ENCODE results near the gene HMCN2.
"Not testable (repeated sequence)": the region's sequence is repeated elsewhere in the genome, so short reads cannot be mapped to it uniquely, and the experiment has no call there.

HMCN2 gene

GRCh38 chr9:130266236-130267098 is 907 bp downstream of the HMCN2 start:
- DNase-seq, result no peak

- DNase-seq, result no peak
Measured at GRCh38 chr9:130267930-130268329, 2.4 kb downstream of the HMCN2 start.

- peak; percentile 88 for DNase-seq
Measured at GRCh38 chr9:130268521-130269211, 3.1 kb downstream of the HMCN2 start.

GRCh38 chr9:130271473-130271872 is 5.9 kb downstream of the HMCN2 start:
- no peak for DNase-seq

GRCh38 chr9:130275156-130275555 is 9.6 kb downstream of the HMCN2 start:
- no peak for DNase-seq

GRCh38 chr9:130276121-130276520 is 10.6 kb downstream of the HMCN2 start:
- no peak for DNase-seq

- DNase-seq, result no peak
Measured at GRCh38 chr9:130276955-130277354, 11.4 kb downstream of the HMCN2 start.

- not testable (repeated sequence) for DNase-seq
Measured at GRCh38 chr9:130277525-130277924, 12.0 kb downstream of the HMCN2 start.

GRCh38 chr9:130283539-130284248 is 18.1 kb downstream of the HMCN2 start:
- DNase-seq, result peak; percentile 86

GRCh38 chr9:130284249-130284625 is 18.7 kb downstream of the HMCN2 start:
- DNase-seq, result no peak

GRCh38 chr9:130284690-130285089 is 19.1 kb downstream of the HMCN2 start:
- DNase-seq, result no peak

GRCh38 chr9:130285271-130285670 is 19.7 kb downstream of the HMCN2 start:
- DNase-seq, result no peak

- DNase-seq, result no peak
Measured at GRCh38 chr9:130286072-130286770, 20.7 kb downstream of the HMCN2 start.

- no peak for DNase-seq
Measured at GRCh38 chr9:130286781-130287428, 21.3 kb downstream of the HMCN2 start.

- DNase-seq, result peak; percentile 92
Measured at GRCh38 chr9:130287736-130288135, 22.2 kb downstream of the HMCN2 start.

GRCh38 chr9:130288393-130288792 is 22.8 kb downstream of the HMCN2 start:
- DNase-seq, result peak; percentile 24

GRCh38 chr9:130288926-130289690 is 23.5 kb downstream of the HMCN2 start:
- no peak for DNase-seq

- no peak for DNase-seq
Measured at GRCh38 chr9:130289711-130290241, 24.2 kb downstream of the HMCN2 start.

- no peak for DNase-seq
Measured at GRCh38 chr9:130290291-130291181, 25.0 kb downstream of the HMCN2 start.

- no peak for DNase-seq
Measured at GRCh38 chr9:130291474-130291873, 25.9 kb downstream of the HMCN2 start.

All from DMS153 (cell line).